GM23338 (cell line): ENCODE results near the gene SERPINA6. TPM values are rescaled to one million over a fixed set of nuclear protein-coding genes. Genes with fewer than 3 reads are reported as not detected.
"Not testable (repeated sequence)": the region's sequence is repeated elsewhere in the genome, so short reads cannot be mapped to it uniquely, and the experiment has no call there.

ENCODE experiments used
- ATAC-seq: fragments of 200-7000 bp; cut with Tn5 transposase; 3 replicates; pipeline ENCODE4 v1.9.1; 2020
- DNase-seq: peaks from one replicate; pipeline ENCODE4 v3.0.0-alpha.2; 2015; ENCODE audit warnings: low spot score
- H2AFZ ChIP-seq: fragments of 200-600 bp; sonication (generic); 2 replicates; pipeline ENCODE4 v1.8.0; 2016; ENCODE audit warnings: antibody characterized with exemption, mild to moderate bottlenecking, moderate library complexity
- H3F3A ChIP-seq: fragments of 200-600 bp; sonication (generic); replicated peaks from 2 replicates; pipeline ENCODE4 v1.8.0; 2017; ENCODE audit warnings: antibody characterized with exemption, mixed run types, low read depth
- H3K27ac ChIP-seq: fragments of 200-600 bp; sonication (generic); 2 replicates; pipeline ENCODE4 v1.6.1; 2016; ENCODE audit warnings: low read depth
- H3K27me3 ChIP-seq: fragments of 200-600 bp; sonication (generic); 2 replicates; pipeline ENCODE4 v1.8.0; 2016; ENCODE audit warnings: mild to moderate bottlenecking, mixed run types, moderate library complexity; ENCODE audit not compliant: insufficient read depth
- H3K36me3 ChIP-seq: fragments of 200-600 bp; sonication (generic); 2 replicates; pipeline ENCODE4 v1.8.0; 2016; ENCODE audit warnings: mild to moderate bottlenecking; ENCODE audit not compliant: insufficient read depth
- H3K4me1 ChIP-seq: fragments of 200-600 bp; sonication (generic); 2 replicates; pipeline ENCODE4 v1.8.0; 2016; ENCODE audit warnings: mild to moderate bottlenecking, moderate library complexity; ENCODE audit not compliant: insufficient read depth
- H3K4me2 ChIP-seq: fragments of 200-600 bp; sonication (generic); 2 replicates; pipeline ENCODE4 v1.7.1; 2017; ENCODE audit warnings: mixed run types
- H3K4me3 ChIP-seq: fragments of 200-600 bp; sonication (generic); 2 replicates; pipeline ENCODE4 v1.6.1; 2016; ENCODE audit warnings: mixed run types
- H3K79me2 ChIP-seq: fragments of 200-600 bp; sonication (generic); replicated peaks from 2 replicates; pipeline ENCODE4 v1.8.0; 2017; ENCODE audit warnings: mild to moderate bottlenecking; ENCODE audit not compliant: insufficient read depth
- H3K9me2 ChIP-seq: fragments of 200-600 bp; sonication (generic); 2 replicates; pipeline ENCODE4 v1.8.0; 2017; ENCODE audit not compliant: insufficient read depth
- H4K20me1 ChIP-seq: fragments of 200-600 bp; sonication (generic); replicated peaks from 2 replicates; pipeline ENCODE4 v1.8.0; 2017; ENCODE audit warnings: mild to moderate bottlenecking; ENCODE audit not compliant: insufficient read depth
- H3K27ac Mint-ChIP-seq: 2 replicates; pipeline ENCODE4 v1.8.0; 2020; ENCODE audit warnings: inconsistent platforms, mild to moderate bottlenecking, moderate library complexity, mixed read lengths
- H3K27me3 Mint-ChIP-seq: 3 replicates; pipeline ENCODE4 v1.8.0; 2022; ENCODE audit warnings: low read depth, mild to moderate bottlenecking, moderate library complexity, mixed read lengths, inconsistent platforms; ENCODE audit not compliant: insufficient read depth, poor library complexity
- H3K36me3 Mint-ChIP-seq: 3 replicates; pipeline ENCODE4 v1.8.0; 2021; ENCODE audit warnings: low read depth, mild to moderate bottlenecking, inconsistent platforms, moderate library complexity, mixed read lengths
- H3K4me1 Mint-ChIP-seq: 3 replicates; pipeline ENCODE4 v1.8.0; 2020; ENCODE audit warnings: mild to moderate bottlenecking, inconsistent platforms, mixed read lengths
- H3K4me3 Mint-ChIP-seq: 3 replicates; pipeline ENCODE4 v1.8.0; 2021; ENCODE audit warnings: moderate library complexity, mild to moderate bottlenecking, inconsistent platforms, mixed read lengths
- H3K9me3 Mint-ChIP-seq: 3 replicates; pipeline ENCODE4 v1.8.0; 2020; ENCODE audit warnings: moderate library complexity, mild to moderate bottlenecking, inconsistent platforms, mixed read lengths
- CREB1 ChIP-seq: fragments of 250-450 bp; sonication (Bioruptor Pico); IDR thresholded peaks from 2 replicates; pipeline ENCODE4 v1.5.0; 2020; ENCODE audit warnings: low read depth, mild to moderate bottlenecking, moderate library complexity
- CTCF ChIP-seq, 2 experiments: fragments of 200-600 bp in 1 of 2; sonication (generic) in 1 of 2; conservative IDR thresholded peaks; 2 replicates each; pipeline versions ENCODE4 v1.5.1 to v1.6.1; 2016 to 2017; ENCODE audit warnings: antibody characterized with exemption in 2 of 2, low read depth in 2 of 2, mild to moderate bottlenecking in 2 of 2, moderate library complexity in 1 of 2
- EZH2phosphoT487 ChIP-seq: fragments of 200-600 bp; sonication (generic); IDR thresholded peaks from one replicate; pipeline ENCODE4 v1.8.1; 2018; ENCODE audit warnings: antibody characterized with exemption; ENCODE audit not compliant: unreplicated experiment
- ZNF114 ChIP-seq: fragments of 250-450 bp; sonication (Bioruptor Pico); IDR thresholded peaks from 2 replicates; pipeline ENCODE4 v1.5.0; 2020; ENCODE audit warnings: mild to moderate bottlenecking, moderate library complexity
- ZNF462 ChIP-seq: fragments of 250-450 bp; sonication (Bioruptor Pico); IDR thresholded peaks from 2 replicates; pipeline ENCODE4 v1.5.0; 2020; ENCODE audit warnings: mild to moderate bottlenecking, moderate library complexity
- polyA plus RNA-seq: library from polyadenylated mRNA; unstranded; fragments of >200 nt; fragmentation: Nextera tagmentation; extraction: Ambion mirVana; gene quantifications from 2 replicates; pipeline ENCODE4 v1.2.1, GENCODE V29; 2016
- total RNA-seq: library from RNA; depleted of rRNA; stranded (reverse); fragments of >200 nt; shearing (Covaris generic); gene quantifications from 2 replicates; pipeline ENCODE4 v1.2.3, GENCODE V29; 2014

SERPINA6 gene
- total and polyA plus RNA-seq, 2 experiments from 2014 or later: not detected

GRCh38 chr14:94269156-94269555 is 54.0 kb downstream of the SERPINA6 start (continued):
- TF ChIP-seq ZNF462 (CRISPR knock-in tag) (no peak), CREB1 (no peak), EZH2phosphoT487 (no peak)

GRCh38 chr14:94268582-94268981 is 54.6 kb downstream of the SERPINA6 start:
- DNase-seq, H3K27ac Mint-ChIP-seq, H3K9me2 ChIP-seq, H3F3A ChIP-seq, H3K4me3 Mint-ChIP-seq, H3K4me1 ChIP-seq, H3K4me3 ChIP-seq, H4K20me1 ChIP-seq, H3K4me2 ChIP-seq, H3K4me1 Mint-ChIP-seq, H3K79me2 ChIP-seq, H3K27ac ChIP-seq, H3K36me3 ChIP-seq, ATAC-seq, H3K27me3 Mint-ChIP-seq, H2AFZ ChIP-seq, H3K27me3 ChIP-seq, H3K36me3 Mint-ChIP-seq, H3K9me3 Mint-ChIP-seq: not testable (repeated sequence)

- Mint-ChIP-seq H3K27me3 (no peaks in the 10 kb centered on the region), H3K36me3 (peaks cover 15% of the 10 kb centered on the region)
These were observed 55.8 kb downstream of the SERPINA6 start for GRCh38 chr14:94267352-94267751.

GRCh38 chr14:94264195-94264594 is 58.9 kb downstream of the SERPINA6 start:
- H3K27me3 ChIP-seq, H3K27me3 Mint-ChIP-seq, H3K4me2 ChIP-seq, H3K4me3 ChIP-seq, H3K79me2 ChIP-seq, H3K4me1 Mint-ChIP-seq, H4K20me1 ChIP-seq, H3K27ac ChIP-seq, H3K4me1 ChIP-seq, H2AFZ ChIP-seq, H3K27ac Mint-ChIP-seq, H3F3A ChIP-seq, ATAC-seq, H3K9me2 ChIP-seq, DNase-seq, H3K4me3 Mint-ChIP-seq: not testable (repeated sequence)
- Mint-ChIP-seq H3K36me3 (peaks cover 42% of the 10 kb centered on the region), H3K9me3 (peaks cover 18% of the 10 kb centered on the region)
- H3K36me3 ChIP-seq: peaks cover 12% of the 10 kb centered on the region

More at GRCh38 chr14:94267352-94267751, 55.8 kb downstream of the SERPINA6 start:
- no peak for DNase-seq
- no peak for ATAC-seq
- Mint-ChIP-seq H3K9me3 (peaks cover 8% of the 10 kb centered on the region), H3K4me1 (no peaks in the 10 kb centered on the region), H3K4me3 (no peak overlapping the region), H3K27ac (no peak overlapping the region)
- no peaks in the 10 kb centered on the region for H3K4me1 ChIP-seq
- H3K9me2 ChIP-seq: no peaks in the 10 kb centered on the region
- H3K36me3 ChIP-seq: no peaks in the 10 kb centered on the region
- no peaks in the 10 kb centered on the region for H3K79me2 ChIP-seq
- TF ChIP-seq ZNF114 (CRISPR knock-in tag) (no peak), CTCF (conservative IDR thresholded peaks at IDR 0.05; ENCODE audit: low read depth in 2 of 2) (no peak)
- no peak overlapping the region for H3K4me2 ChIP-seq
- no peak overlapping the region for H3K27ac ChIP-seq
- no peaks in the 10 kb centered on the region for H4K20me1 ChIP-seq
- H3K4me3 ChIP-seq: no peak overlapping the region
- no peaks in the 10 kb centered on the region for H3K27me3 ChIP-seq
- H2AFZ ChIP-seq: no peak overlapping the region
- H3F3A ChIP-seq: no peaks in the 10 kb centered on the region
